ENCODE results near the gene ELFN1.

GRCh38 chr7:1659696-1660095 lies 10.4 kb upstream of the ELFN1 start:
- TF ChIP-seq CTCF (optimal IDR thresholded peaks at IDR 0.05 in 1 of 3, IDR thresholded peaks at IDR 0.05 in 1 of 3, conservative IDR thresholded peaks at IDR 0.05 in 1 of 3; ENCODE audit: extremely low read depth in 1 of 3, insufficient read depth in 2 of 3, low read length in 3 of 3): no peak
- TF ChIP-seq EZH2 (IDR thresholded peaks at IDR 0.05; ENCODE audit: low read length): no peak

Data from keratinocyte (primary cell).